AG04450 (cell line): ENCODE data around the gene NUBP2. TPM values are rescaled to one million over a fixed set of nuclear protein-coding genes. Genes with fewer than 3 reads are reported as not detected.

Experiments
- CTCF ChIA-PET: fragments of 300-600, 350-600 bp; formaldehyde crosslinking; extraction: SDS; loops from one replicate; lab custom pipeline; 2022; ENCODE audit warnings: antibody characterized with exemption, inconsistent platforms; lab: Charles Lee
- POLR2A ChIA-PET: fragments of 350-600 bp; formaldehyde crosslinking; extraction: SDS; loops from one replicate; lab custom pipeline; 2021; ENCODE audit warnings: antibody characterized with exemption, inconsistent platforms; lab: Yijun Ruan, JAX
- DNase-seq: peaks from one replicate; pipeline ENCODE4 v3.0.0-alpha.2; 2011; ENCODE audit warnings: low read depth, low spot score
- H3K27ac ChIP-seq: one replicate; pipeline ENCODE4 v1.5.1; 2012; ENCODE audit warnings: low read depth, low read length, control low read depth
- H3K27me3 ChIP-seq: one replicate; pipeline ENCODE4 v1.6.0; 2012; ENCODE audit warnings: low read length; ENCODE audit not compliant: control insufficient read depth, insufficient read depth
- H3K4me3 ChIP-seq: 2 replicates; pipeline ENCODE4 v1.5.1; 2011; ENCODE audit warnings: mild to moderate bottlenecking, low read depth, low read length, control low read depth
- H3K9me3 ChIP-seq: 2 replicates; pipeline ENCODE4 v1.5.1; 2012; ENCODE audit warnings: low read length; ENCODE audit not compliant: control insufficient read depth, insufficient read depth
- polyA plus RNA-seq: library from polyadenylated mRNA; depleted of rRNA; stranded (reverse); fragments of >200 nt; gene quantifications from 2 replicates; pipeline ENCODE4 v1.2.3, GENCODE V29; 2011
- TF ChIP-seq, protein P1 (sequence below): IDR thresholded peaks from 2 replicates; pipeline ENCODE4 v1.5.1; 2011; ENCODE audit warnings: low read depth, low read length, control low read depth, inconsistent platforms

Gene NUBP2
- polyA plus RNA-seq, 1 experiment = 20.0 TPM

DNA sequence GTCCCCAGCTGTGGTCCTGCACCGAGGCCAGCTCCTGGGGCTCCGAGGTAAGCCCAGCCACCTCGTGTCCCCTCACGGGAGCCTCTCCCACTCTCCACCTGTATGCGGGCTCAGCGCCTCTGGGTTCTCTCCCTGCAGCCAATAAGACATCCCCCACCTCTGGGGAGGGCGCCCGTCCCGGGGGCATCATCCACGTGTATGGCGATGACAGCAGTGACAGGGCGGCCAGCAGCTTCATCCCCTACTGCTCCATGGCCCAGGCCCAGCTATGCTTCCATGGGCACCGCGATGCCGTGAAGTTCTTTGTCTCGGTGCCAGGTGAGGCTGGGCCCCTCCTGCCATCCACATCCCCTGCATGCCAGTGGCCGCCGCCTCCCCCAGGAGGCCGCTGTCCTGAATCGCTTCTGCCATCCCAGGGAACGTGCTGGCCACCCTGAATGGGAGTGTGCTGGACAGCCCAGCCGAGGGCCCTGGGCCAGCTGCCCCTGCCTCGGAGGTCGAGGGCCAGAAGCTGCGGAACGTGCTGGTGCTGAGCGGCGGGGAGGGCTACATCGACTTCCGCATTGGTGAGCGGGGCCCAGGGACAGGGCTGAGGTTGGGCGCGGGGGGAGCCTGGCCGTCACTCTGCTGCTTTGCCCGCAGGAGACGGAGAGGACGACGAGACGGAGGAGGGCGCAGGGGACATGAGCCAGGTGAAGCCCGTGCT lies 14.5 kb upstream of the NUBP2 start:
- Histone ChIP-seq H3K9me3 (peaks cover 6% of the 10 kb centered on the region; the same call in 1 of the 2 replicates), H3K4me3 (no peak overlapping the region), H3K27me3 (no peaks in the 10 kb centered on the region), H3K27ac (no peak overlapping the region)
- DNase-seq = no peak
- TF ChIP-seq, protein P1, sequence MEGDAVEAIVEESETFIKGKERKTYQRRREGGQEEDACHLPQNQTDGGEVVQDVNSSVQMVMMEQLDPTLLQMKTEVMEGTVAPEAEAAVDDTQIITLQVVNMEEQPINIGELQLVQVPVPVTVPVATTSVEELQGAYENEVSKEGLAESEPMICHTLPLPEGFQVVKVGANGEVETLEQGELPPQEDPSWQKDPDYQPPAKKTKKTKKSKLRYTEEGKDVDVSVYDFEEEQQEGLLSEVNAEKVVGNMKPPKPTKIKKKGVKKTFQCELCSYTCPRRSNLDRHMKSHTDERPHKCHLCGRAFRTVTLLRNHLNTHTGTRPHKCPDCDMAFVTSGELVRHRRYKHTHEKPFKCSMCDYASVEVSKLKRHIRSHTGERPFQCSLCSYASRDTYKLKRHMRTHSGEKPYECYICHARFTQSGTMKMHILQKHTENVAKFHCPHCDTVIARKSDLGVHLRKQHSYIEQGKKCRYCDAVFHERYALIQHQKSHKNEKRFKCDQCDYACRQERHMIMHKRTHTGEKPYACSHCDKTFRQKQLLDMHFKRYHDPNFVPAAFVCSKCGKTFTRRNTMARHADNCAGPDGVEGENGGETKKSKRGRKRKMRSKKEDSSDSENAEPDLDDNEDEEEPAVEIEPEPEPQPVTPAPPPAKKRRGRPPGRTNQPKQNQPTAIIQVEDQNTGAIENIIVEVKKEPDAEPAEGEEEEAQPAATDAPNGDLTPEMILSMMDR = no peak
- POLR2A ChIA-PET = no interaction called here
- CTCF ChIA-PET = no interaction called here

DNA sequence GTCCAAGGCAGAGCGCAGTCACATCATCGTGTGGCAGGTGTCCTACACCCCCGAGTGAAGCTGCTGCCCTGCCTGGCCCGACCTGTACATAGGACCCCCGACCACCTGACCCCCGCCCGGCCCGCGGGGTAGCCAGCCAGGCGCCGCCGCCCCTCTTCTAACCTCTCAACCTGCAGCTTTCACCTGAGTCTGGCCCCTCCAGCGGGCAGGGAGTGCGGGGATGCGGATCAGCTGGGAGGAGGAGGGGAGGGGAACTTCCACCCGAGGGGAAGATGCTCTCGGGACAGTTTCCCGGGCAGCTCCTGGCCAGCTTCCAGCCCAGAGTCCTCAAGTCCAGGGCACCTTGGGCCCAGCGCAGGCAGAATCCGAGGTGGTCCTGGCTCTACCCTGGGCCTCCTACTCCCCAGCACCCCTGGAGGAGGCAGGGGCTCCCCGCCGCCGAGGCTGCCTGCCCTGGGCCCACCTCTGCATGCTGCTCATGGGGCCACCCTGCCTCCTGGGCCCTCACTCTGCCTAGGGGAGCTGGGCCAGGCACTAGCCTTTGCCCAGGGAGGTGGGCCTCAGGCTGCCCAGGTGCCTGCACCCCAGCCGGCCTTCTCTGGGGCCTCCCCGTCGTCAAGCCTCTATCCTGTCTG lies 13.9 kb upstream of the NUBP2 start:
- DNase-seq = no peak
- Histone ChIP-seq H3K9me3 (peaks cover 6% of the 10 kb centered on the region; the same call in 1 of the 2 replicates), H3K27me3 (no peaks in the 10 kb centered on the region), H3K4me3 (no peak overlapping the region), H3K27ac (peak overlapping the region; percentile 21)
- TF ChIP-seq, protein P1 = no peak
- ChIA-PET CTCF (no interaction called here), POLR2A (interaction anchor here (0.6 kb wide), 1 partner anchor 39 kb away, joined by 5 read pairs; no protein-coding TSS in a partner anchor)

DNA sequence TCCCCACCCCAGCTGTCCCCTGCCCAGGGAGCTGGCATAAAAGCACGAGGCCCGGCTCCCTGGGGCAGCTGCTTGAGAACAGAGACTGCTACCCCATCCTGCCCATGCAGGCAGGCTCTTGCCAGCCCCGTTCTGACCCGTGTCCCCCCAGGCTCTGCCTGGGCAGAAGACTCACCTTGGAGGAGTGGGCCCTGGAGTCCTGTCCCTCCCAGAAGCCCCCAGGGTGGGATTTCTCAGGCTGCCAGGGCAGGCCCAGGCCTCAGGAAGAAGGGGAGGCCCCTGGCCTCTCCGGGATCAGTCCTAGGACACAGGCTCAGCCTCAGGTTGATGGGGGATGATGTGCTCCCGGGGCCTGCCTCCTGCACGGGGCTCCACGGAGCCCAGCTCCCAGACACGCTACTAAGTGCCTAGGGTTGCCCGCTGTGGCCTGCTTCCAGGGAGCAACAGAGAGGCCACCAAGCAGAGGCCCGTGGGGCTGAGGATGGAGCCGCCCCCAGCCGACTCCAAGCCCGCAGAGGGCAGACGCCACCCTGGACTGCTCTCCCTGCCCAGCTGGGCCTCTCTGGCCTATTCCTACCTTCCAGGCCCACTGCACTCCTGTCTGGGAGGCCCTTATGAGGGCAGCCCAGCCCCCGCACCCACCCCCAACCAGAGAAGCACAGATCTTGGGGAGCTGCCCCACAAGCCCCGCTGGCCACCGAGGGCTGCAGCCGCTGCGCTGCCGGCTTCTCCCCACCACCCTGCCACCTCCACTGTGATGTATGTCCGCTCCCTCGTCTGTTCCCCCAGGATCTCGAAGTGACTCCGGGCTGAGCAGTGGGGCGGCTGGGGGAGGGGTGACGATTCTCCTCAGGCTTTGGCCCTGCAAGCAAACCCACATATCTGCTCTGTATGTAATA lies 13.1 kb upstream of the NUBP2 start:
- no peak for DNase-seq
- TF ChIP-seq, protein P1 = no peak
- peaks cover 6% of the 10 kb centered on the region; the same call in 1 of the 2 replicates for H3K9me3 ChIP-seq
- ChIA-PET CTCF (no interaction called here), POLR2A (interaction anchor here (0.6 to 2.1 kb wide), 2 partner anchors 13 to 40 kb away, joined by 5 to 12 read pairs; partner anchors contain the start of genes NUBP2 and SPSB3)
- H3K27ac ChIP-seq = peak overlapping the region; percentile 21
- no peaks in the 10 kb centered on the region for H3K27me3 ChIP-seq
- peak overlapping the region; percentile 77; the same call in 1 of the 2 replicates for H3K4me3 ChIP-seq

GRCh38 chr16:1770328-1771187 lies 12.2 kb upstream of the NUBP2 start:
- H3K9me3 ChIP-seq = peaks cover 6% of the 10 kb centered on the region; the same call in 1 of the 2 replicates
- ChIA-PET CTCF (no interaction called here), POLR2A (interaction anchor here (0.6 to 2.1 kb wide), 3 partner anchors 12 to 93 kb away, joined by 3 to 12 read pairs (median 3); partner anchors contain the start of genes FAHD1, HAGH, JPT2 and NUBP2)
- DNase-seq = no peak
- TF ChIP-seq, protein P1 = no peak
- peak overlapping the region; percentile 47 for H3K27ac ChIP-seq
- H3K27me3 ChIP-seq = no peaks in the 10 kb centered on the region
- H3K4me3 ChIP-seq = peak overlapping the region; percentile 77
